Measurements from ENCODE around the gene ZNF516.
A peak's percentile ranks its signal among the peaks of the same experiment; 100 is the strongest.

Gene ZNF516

GRCh38 chr18:76521417-76522121, 26.5 kb upstream of the ZNF516 start:
- Histone ChIP-seq H3F3A (ENCODE audit: control insufficient read depth, insufficient read depth) (0 out of 2 replicates have a peak, but pooled peaks cover 2% of the 10 kb centered on the region), H3K9me2 (replicated peaks; ENCODE audit: control insufficient read depth, low read length) (no peaks in the 10 kb centered on the region), H3K4me2 (ENCODE audit: low read length) (no peak overlapping the region), H3K27ac (ENCODE audit: low read depth, low read length) (no peak overlapping the region), H3K27me3 (ENCODE audit: control insufficient read depth, low read length) (peaks cover 26% of the 10 kb centered on the region), H4K20me1 (ENCODE audit: control insufficient read depth, insufficient read depth, low read depth, low read length) (no peaks in the 10 kb centered on the region), H3K36me3 (ENCODE audit: control insufficient read depth, low read length) (no peaks in the 10 kb centered on the region), H3K9me3 (ENCODE audit: control insufficient read depth, insufficient read depth, low read length) (no peaks in the 10 kb centered on the region), H3K4me3 (ENCODE audit: low read length) (no peak overlapping the region), H3K4me1 (ENCODE audit: control insufficient read depth, low read length) (peaks cover 17% of the 10 kb centered on the region), H3K79me2 (ENCODE audit: control insufficient read depth, low read length) (no peaks in the 10 kb centered on the region)
- no peak for TF ChIP-seq EZH2phosphoT487 (IDR thresholded peaks at IDR 0.05; ENCODE audit: borderline replicate concordance, low read length)
- no peak for TF ChIP-seq CTCF (IDR thresholded peaks at IDR 0.05; ENCODE audit: low read depth, low read length, poor library complexity, severe bottlenecking)

GRCh38 chr18:76518860-76519538, 24.0 kb upstream of the ZNF516 start:
- Histone ChIP-seq H3K9me3 (ENCODE audit: control insufficient read depth, insufficient read depth, low read length) (no peaks in the 10 kb centered on the region), H3K27ac (ENCODE audit: low read depth, low read length) (no peak overlapping the region), H3K79me2 (ENCODE audit: control insufficient read depth, low read length) (no peaks in the 10 kb centered on the region), H3K36me3 (ENCODE audit: control insufficient read depth, low read length) (no peaks in the 10 kb centered on the region), H3K4me2 (ENCODE audit: low read length) (peak overlapping the region; percentile 59), H3K9me2 (replicated peaks; ENCODE audit: control insufficient read depth, low read length) (no peaks in the 10 kb centered on the region), H3K27me3 (ENCODE audit: control insufficient read depth, low read length) (peaks cover 16% of the 10 kb centered on the region), H3K4me3 (ENCODE audit: low read length) (peak overlapping the region; percentile 53), H3K4me1 (ENCODE audit: control insufficient read depth, low read length) (peaks cover 17% of the 10 kb centered on the region), H3F3A (ENCODE audit: control insufficient read depth, insufficient read depth) (0 out of 2 replicates have a peak, but pooled peaks cover 2% of the 10 kb centered on the region), H4K20me1 (ENCODE audit: control insufficient read depth, insufficient read depth, low read depth, low read length) (no peaks in the 10 kb centered on the region)
- TF ChIP-seq CTCF (IDR thresholded peaks at IDR 0.05; ENCODE audit: low read depth, low read length, poor library complexity, severe bottlenecking): no peak
- TF ChIP-seq EZH2phosphoT487 (IDR thresholded peaks at IDR 0.05; ENCODE audit: borderline replicate concordance, low read length): no peak

- Histone ChIP-seq H3K4me2 (ENCODE audit: low read length) (peak overlapping the region; percentile 59), H3K9me2 (replicated peaks; ENCODE audit: control insufficient read depth, low read length) (no peaks in the 10 kb centered on the region), H3K4me3 (ENCODE audit: low read length) (peak overlapping the region; percentile 53), H4K20me1 (ENCODE audit: control insufficient read depth, insufficient read depth, low read depth, low read length) (no peaks in the 10 kb centered on the region), H3K79me2 (ENCODE audit: control insufficient read depth, low read length) (no peaks in the 10 kb centered on the region), H3K27ac (ENCODE audit: low read depth, low read length) (no peak overlapping the region), H3F3A (ENCODE audit: control insufficient read depth, insufficient read depth) (0 out of 2 replicates have a peak, but pooled peaks cover 2% of the 10 kb centered on the region), H3K9me3 (ENCODE audit: control insufficient read depth, insufficient read depth, low read length) (no peaks in the 10 kb centered on the region), H3K27me3 (ENCODE audit: control insufficient read depth, low read length) (peaks cover 14% of the 10 kb centered on the region), H3K4me1 (ENCODE audit: control insufficient read depth, low read length) (peaks cover 17% of the 10 kb centered on the region), H3K36me3 (ENCODE audit: control insufficient read depth, low read length) (no peaks in the 10 kb centered on the region)
- TF ChIP-seq CTCF (IDR thresholded peaks at IDR 0.05; ENCODE audit: low read depth, low read length, poor library complexity, severe bottlenecking): no peak
Measured at GRCh38 chr18:76518123-76518859, 23.2 kb upstream of the ZNF516 start.

Measured in DOHH2 (cell line).